Measurements from ENCODE around the gene GOLGA1. TPM values are rescaled to one million over a fixed set of nuclear protein-coding genes. Genes with fewer than 3 reads are reported as not detected.

The GOLGA1 gene
- total RNA-seq, 1 experiment from 2014 or later, result 9.6 TPM

DNA sequence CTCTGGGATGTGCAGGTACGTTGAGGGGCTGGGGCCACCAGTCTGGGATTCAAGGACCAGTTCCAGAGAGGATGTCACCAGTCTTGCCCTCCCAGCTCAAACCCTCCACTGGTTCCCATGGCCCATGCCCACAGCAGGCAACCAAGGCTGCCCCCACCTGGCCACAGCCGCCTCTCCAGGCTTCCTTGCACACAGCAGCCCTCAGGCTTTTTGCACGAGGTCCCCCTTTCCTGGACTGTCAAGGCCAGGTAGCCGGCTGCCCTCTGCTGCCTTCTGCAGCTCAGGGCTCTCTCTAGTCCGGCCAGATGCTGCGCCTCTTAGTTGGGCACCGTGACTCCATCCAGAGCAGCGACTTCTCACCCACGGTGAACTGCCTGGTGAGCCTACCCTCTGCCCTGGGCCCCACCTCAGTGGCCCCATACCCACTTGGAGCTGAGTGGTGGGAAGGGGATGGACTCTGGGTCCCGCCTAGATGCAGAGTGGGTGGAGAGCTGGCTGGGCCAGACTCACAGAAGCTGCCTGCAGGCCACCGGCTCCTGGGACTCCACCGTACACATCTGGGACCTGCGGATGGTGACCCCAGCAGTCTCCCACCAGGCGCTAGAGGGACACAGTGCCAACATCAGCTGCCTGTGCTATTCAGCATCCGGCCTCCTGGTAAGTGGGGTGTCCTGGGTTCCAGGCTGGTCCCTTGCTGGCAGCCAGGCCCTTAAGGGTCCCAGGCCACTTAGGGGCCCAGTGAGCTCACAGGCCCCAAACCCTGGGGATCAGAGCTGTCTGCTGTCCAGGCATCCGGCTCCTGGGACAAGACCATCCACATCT lies 84.7 kb downstream of the GOLGA1 start:
- DNase-seq (ENCODE audit: low spot score) (peak; percentile 79), ATAC-seq (peak; percentile 62)
- ChIA-PET POLR2A (interaction anchor here (0.6 to 1.9 kb wide), 11 partner anchors 16 to 113 kb away, joined by 3 to 14 read pairs (median 3); partner anchors contain the start of gene NR6A1), CTCF (interaction anchor here (0.5 to 12.9 kb wide), 32 partner anchors 11 to 506 kb away, joined by 3 to 935 read pairs (median 4); partner anchors contain the start of genes NR6A1, OLFML2A and SCAI)
- no peaks in the 10 kb centered on the region for H3K9me3 Mint-ChIP-seq
- H3K27ac Mint-ChIP-seq, result no peak overlapping the region
- H3K4me1 Mint-ChIP-seq, result peaks cover 21% of the 10 kb centered on the region
- H3K36me3 Mint-ChIP-seq, result peaks cover 41% of the 10 kb centered on the region
- no peaks in the 10 kb centered on the region for H3K27me3 Mint-ChIP-seq (ENCODE audit: low read depth)
- no peak overlapping the region for H3K4me3 Mint-ChIP-seq
- TF ChIP-seq ZNF671 (CRISPR knock-in tag; IDR thresholded peaks at IDR 0.05) (peak; percentile 28; the same call in 1 of the 2 replicates), CREM (CRISPR knock-in tag; IDR thresholded peaks at IDR 0.05) (peak; percentile 20; the same call in 1 of the 2 replicates), ESRRA (CRISPR knock-in tag; IDR thresholded peaks at IDR 0.05; ENCODE audit: borderline replicate concordance) (peak; percentile 73; the same call in 1 of the 2 replicates), TEAD1 (CRISPR knock-in tag; IDR thresholded peaks at IDR 0.05) (peak; percentile 48), ZNF232 (CRISPR knock-in tag; IDR thresholded peaks at IDR 0.05) (no peak), MXD4 (CRISPR knock-in tag; IDR thresholded peaks at IDR 0.05; ENCODE audit: borderline replicate concordance) (no peak), ZBTB43 (CRISPR knock-in tag; IDR thresholded peaks at IDR 0.05) (0 out of 2 replicates have a peak, but pooled peaks have one; percentile 45), ZNF425 (CRISPR knock-in tag; conservative IDR thresholded peaks at IDR 0.05) (peak; percentile 20), RELA (CRISPR knock-in tag; IDR thresholded peaks at IDR 0.05; ENCODE audit: borderline replicate concordance) (peak; percentile 56; the same call in 1 of the 2 replicates), ZBTB21 (CRISPR knock-in tag; IDR thresholded peaks at IDR 0.05; ENCODE audit: borderline replicate concordance) (peak; percentile 47; the same call in 1 of the 2 replicates), PRRX2 (CRISPR knock-in tag; IDR thresholded peaks at IDR 0.05) (no peak), AR (CRISPR knock-in tag; IDR thresholded peaks at IDR 0.05) (no peak), ATF1 (CRISPR knock-in tag; IDR thresholded peaks at IDR 0.05) (peak; percentile 38; the same call in 1 of the 2 replicates), FOXP1 (CRISPR knock-in tag; IDR thresholded peaks at IDR 0.05; ENCODE audit: borderline replicate concordance) (peak; percentile 63; the same call in 1 of the 2 replicates), CTCF (IDR thresholded peaks at IDR 0.05) (0 out of 2 replicates have a peak, but pooled peaks have one; percentile 18), SP1 (CRISPR knock-in tag; conservative IDR thresholded peaks at IDR 0.05) (peak; percentile 49), SMAD3 (CRISPR knock-in tag; IDR thresholded peaks at IDR 0.05; ENCODE audit: borderline replicate concordance) (0 out of 2 replicates have a peak, but pooled peaks have one; percentile 35)
- TF ChIP-seq, protein P1, sequence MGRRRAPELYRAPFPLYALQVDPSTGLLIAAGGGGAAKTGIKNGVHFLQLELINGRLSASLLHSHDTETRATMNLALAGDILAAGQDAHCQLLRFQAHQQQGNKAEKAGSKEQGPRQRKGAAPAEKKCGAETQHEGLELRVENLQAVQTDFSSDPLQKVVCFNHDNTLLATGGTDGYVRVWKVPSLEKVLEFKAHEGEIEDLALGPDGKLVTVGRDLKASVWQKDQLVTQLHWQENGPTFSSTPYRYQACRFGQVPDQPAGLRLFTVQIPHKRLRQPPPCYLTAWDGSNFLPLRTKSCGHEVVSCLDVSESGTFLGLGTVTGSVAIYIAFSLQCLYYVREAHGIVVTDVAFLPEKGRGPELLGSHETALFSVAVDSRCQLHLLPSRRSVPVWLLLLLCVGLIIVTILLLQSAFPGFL (CRISPR knock-in tag; IDR thresholded peaks at IDR 0.05; ENCODE audit: borderline replicate concordance), result 0 out of 2 replicates have a peak, but pooled peaks have one; percentile 50
- TF ChIP-seq, protein P2, sequence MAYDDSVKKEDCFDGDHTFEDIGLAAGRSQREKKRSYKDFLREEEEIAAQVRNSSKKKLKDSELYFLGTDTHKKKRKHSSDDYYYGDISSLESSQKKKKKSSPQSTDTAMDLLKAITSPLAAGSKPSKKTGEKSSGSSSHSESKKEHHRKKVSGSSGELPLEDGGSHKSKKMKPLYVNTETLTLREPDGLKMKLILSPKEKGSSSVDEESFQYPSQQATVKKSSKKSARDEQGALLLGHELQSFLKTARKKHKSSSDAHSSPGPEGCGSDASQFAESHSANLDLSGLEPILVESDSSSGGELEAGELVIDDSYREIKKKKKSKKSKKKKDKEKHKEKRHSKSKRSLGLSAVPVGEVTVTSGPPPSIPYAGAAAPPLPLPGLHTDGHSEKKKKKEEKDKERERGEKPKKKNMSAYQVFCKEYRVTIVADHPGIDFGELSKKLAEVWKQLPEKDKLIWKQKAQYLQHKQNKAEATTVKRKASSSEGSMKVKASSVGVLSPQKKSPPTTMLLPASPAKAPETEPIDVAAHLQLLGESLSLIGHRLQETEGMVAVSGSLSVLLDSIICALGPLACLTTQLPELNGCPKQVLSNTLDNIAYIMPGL (CRISPR knock-in tag; IDR thresholded peaks at IDR 0.05), result no peak
- TF ChIP-seq, protein P3, sequence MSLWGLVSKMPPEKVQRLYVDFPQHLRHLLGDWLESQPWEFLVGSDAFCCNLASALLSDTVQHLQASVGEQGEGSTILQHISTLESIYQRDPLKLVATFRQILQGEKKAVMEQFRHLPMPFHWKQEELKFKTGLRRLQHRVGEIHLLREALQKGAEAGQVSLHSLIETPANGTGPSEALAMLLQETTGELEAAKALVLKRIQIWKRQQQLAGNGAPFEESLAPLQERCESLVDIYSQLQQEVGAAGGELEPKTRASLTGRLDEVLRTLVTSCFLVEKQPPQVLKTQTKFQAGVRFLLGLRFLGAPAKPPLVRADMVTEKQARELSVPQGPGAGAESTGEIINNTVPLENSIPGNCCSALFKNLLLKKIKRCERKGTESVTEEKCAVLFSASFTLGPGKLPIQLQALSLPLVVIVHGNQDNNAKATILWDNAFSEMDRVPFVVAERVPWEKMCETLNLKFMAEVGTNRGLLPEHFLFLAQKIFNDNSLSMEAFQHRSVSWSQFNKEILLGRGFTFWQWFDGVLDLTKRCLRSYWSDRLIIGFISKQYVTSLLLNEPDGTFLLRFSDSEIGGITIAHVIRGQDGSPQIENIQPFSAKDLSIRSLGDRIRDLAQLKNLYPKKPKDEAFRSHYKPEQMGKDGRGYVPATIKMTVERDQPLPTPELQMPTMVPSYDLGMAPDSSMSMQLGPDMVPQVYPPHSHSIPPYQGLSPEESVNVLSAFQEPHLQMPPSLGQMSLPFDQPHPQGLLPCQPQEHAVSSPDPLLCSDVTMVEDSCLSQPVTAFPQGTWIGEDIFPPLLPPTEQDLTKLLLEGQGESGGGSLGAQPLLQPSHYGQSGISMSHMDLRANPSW (CRISPR knock-in tag; conservative IDR thresholded peaks at IDR 0.05; ENCODE audit: low read depth), result 0 out of 2 replicates have a peak, but pooled peaks have one; percentile 42
- TF ChIP-seq, protein P4, sequence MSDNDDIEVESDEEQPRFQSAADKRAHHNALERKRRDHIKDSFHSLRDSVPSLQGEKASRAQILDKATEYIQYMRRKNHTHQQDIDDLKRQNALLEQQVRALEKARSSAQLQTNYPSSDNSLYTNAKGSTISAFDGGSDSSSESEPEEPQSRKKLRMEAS (CRISPR knock-in tag; IDR thresholded peaks at IDR 0.05), result peak; percentile 65

All from WTC11 (cell line).